Measurements from ENCODE around the gene RPN1.
"Not testable (repeated sequence)": the region's sequence is repeated elsewhere in the genome, so short reads cannot be mapped to it uniquely, and the experiment has no call there.

RPN1 gene

DNA sequence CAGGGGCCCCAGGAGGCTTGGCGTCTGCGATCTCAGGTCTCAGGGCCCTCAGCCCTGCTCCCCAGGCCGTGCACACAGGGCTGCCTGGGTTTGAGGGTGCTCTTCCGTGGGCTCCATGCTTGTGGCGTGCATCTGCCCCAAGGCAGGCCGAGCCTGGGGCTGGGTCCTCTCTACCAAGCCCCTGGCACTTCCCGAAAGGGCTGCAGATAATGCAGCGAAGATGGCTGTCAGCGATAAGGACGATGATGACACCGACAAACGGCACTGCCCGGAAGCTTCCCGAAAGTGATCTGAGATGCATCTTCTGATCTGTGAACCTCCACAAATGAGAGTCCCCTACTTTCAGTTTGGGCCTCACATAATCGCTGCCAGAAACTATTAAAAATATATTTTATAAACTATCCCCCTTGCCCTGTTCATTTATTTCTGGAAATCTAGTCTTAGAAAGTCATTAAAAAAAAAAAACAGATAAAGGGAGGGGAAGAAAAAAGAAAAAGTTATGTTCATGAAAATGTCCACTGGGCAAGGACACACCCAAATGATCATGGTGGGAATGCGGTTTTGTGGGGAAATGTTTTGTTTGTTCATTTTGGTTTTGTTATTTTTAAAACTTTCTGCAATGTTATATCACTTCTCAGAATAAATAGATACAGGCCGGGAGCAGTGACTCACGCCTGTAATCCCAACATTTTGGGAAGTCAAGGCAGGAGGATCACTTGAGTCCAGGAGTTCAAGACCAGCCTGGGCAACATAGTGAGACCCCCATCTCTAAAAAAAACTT is 51.5 kb downstream of the RPN1 start:
- DNase-seq (ENCODE audit: low read depth): no peak
- TF ChIP-seq, protein P1, sequence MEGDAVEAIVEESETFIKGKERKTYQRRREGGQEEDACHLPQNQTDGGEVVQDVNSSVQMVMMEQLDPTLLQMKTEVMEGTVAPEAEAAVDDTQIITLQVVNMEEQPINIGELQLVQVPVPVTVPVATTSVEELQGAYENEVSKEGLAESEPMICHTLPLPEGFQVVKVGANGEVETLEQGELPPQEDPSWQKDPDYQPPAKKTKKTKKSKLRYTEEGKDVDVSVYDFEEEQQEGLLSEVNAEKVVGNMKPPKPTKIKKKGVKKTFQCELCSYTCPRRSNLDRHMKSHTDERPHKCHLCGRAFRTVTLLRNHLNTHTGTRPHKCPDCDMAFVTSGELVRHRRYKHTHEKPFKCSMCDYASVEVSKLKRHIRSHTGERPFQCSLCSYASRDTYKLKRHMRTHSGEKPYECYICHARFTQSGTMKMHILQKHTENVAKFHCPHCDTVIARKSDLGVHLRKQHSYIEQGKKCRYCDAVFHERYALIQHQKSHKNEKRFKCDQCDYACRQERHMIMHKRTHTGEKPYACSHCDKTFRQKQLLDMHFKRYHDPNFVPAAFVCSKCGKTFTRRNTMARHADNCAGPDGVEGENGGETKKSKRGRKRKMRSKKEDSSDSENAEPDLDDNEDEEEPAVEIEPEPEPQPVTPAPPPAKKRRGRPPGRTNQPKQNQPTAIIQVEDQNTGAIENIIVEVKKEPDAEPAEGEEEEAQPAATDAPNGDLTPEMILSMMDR (IDR thresholded peaks at IDR 0.05; ENCODE audit: low read depth, low read length, missing control alignments): no peak
- no peak overlapping the region for H3K4me3 ChIP-seq (ENCODE audit: low read depth, low read length)

DNA sequence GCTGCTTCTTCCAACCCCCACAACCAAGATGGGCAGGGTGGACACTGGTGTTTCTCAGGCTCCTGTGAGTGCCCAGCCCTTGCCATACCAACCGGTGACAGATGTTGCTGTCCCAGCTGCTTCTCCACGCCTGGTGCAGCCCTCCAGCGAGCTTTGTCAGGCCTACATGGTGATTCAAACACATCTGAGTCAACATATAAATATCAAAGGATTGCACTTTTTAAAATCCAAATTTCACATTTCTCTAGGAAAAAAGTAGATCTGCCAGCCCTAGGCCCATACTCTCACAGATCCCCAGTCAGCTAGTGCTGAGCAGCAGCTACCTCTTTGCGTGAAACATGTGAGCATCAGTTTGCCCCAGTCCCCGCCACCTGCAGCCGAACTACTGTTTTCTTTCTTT is 52.7 kb downstream of the RPN1 start:
- DNase-seq (ENCODE audit: low read depth): no peak
- TF ChIP-seq, protein P1 (IDR thresholded peaks at IDR 0.05; ENCODE audit: low read depth, low read length, missing control alignments): no peak
- H3K4me3 ChIP-seq (ENCODE audit: low read depth, low read length): no peak overlapping the region

GRCh38 chr3:128592864-128593263 is 57.8 kb downstream of the RPN1 start:
- H3K4me3 ChIP-seq (ENCODE audit: low read depth, low read length): no peak overlapping the region
- TF ChIP-seq, protein P1 (IDR thresholded peaks at IDR 0.05; ENCODE audit: low read depth, low read length, missing control alignments): no peak
- DNase-seq (ENCODE audit: low read depth): no peak

GRCh38 chr3:128591738-128592426 is 58.7 kb downstream of the RPN1 start:
- no peak for DNase-seq (ENCODE audit: low read depth)
- H3K4me3 ChIP-seq (ENCODE audit: low read depth, low read length): no peak overlapping the region
- TF ChIP-seq, protein P1 (IDR thresholded peaks at IDR 0.05; ENCODE audit: low read depth, low read length, missing control alignments): no peak

GRCh38 chr3:128590948-128591347 is 59.7 kb downstream of the RPN1 start:
- no peak for DNase-seq (ENCODE audit: low read depth)
- H3K4me3 ChIP-seq (ENCODE audit: low read depth, low read length): no peak overlapping the region
- TF ChIP-seq, protein P1 (IDR thresholded peaks at IDR 0.05; ENCODE audit: low read depth, low read length, missing control alignments): peak; percentile 10

DNA sequence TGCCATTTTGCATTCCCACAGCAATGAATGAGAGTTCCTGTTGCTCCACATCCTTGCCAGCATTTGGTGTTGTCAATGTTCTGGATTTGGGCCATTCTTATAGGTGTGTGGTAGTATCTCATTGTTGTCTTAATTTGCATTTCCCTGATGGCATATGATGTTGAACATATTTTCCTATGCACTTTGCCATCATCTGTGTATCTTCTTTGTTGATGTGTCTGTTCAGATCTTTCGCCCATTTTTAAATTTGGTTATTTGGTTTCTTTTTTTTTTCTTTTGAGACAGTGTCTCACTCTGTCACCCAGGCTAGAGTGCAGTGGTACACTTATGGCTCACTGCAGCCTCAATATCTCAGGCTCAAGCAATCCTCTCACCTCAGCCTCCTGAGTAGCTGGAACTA is 60.6 kb downstream of the RPN1 start:
- not testable (repeated sequence) for DNase-seq (ENCODE audit: low read depth); H3K4me3 ChIP-seq (ENCODE audit: low read depth, low read length)

DNA sequence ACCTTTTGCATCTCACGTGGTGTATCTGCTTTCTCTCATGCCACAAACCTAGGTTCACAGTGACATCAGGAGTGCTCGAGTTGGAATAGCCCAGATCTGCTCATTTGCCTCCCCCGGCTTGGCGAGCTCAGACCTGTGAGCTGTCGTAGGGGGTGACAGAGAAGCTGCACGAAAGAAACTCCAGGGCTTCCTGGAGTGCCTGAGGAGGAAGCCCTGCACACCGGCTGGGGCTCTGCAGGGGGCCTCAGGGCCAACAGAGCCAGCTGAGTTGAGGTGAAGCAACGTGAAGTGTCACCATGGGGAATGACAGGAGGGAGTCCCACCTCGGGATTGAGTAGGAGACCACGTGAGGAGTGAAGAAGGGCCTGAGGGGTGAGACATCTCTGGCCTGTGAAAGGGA is 62.5 kb downstream of the RPN1 start:
- TF ChIP-seq, protein P1 (IDR thresholded peaks at IDR 0.05; ENCODE audit: low read depth, low read length, missing control alignments): no peak
- H3K4me3 ChIP-seq (ENCODE audit: low read depth, low read length): no peak overlapping the region
- DNase-seq (ENCODE audit: low read depth): no peak

Data from GM12864 (cell line).